Left lung (tissue), 10 donors: ENCODE data around the gene PAPPA2. TPM values are rescaled to one million over a fixed set of nuclear protein-coding genes. Genes with fewer than 3 reads are reported as not detected.
A peak's percentile ranks its signal among the peaks of the same experiment; 100 is the strongest.

ENCODE experiments used
- ATAC-seq: fragments of 200-7000 bp; cut with Tn5 transposase; one replicate; pipeline ENCODE4 v1.9.1; 2020; ENCODE audit warnings: moderate library complexity
- DNase-seq, 4 donors: peaks; one replicate each; pipeline ENCODE4 v3.0.0-alpha.2; 2013 to 2020
- H3K27ac ChIP-seq, 2 donors: fragments of 200-600 bp; sonication (generic) in 1 of 2; one replicate each; pipeline versions ENCODE4 v1.5.0 to v1.8.0; 2020 to 2021
- H3K27me3 ChIP-seq, 2 donors: fragments of 200-600 bp; sonication (generic) in 1 of 2; one replicate each; pipeline versions ENCODE4 v1.5.0 to v1.8.0; 2020 to 2021
- H3K36me3 ChIP-seq, 2 donors: fragments of 200-600 bp; sonication (generic) in 1 of 2; one replicate each; pipeline versions ENCODE4 v1.5.0 to v1.8.0; 2020 to 2021
- H3K4me1 ChIP-seq, 2 donors: fragments of 200-600 bp; one replicate each; pipeline ENCODE4 v1.8.0; 2021
- H3K4me3 ChIP-seq, 2 donors: fragments of 200-600 bp; sonication (generic) in 1 of 2; one replicate each; pipeline versions ENCODE4 v1.5.0 to v1.8.0; 2020 to 2021; ENCODE audit warnings: mild to moderate bottlenecking in 1 of 2
- H3K9me3 ChIP-seq, 2 donors: fragments of 200-600 bp; sonication (generic) in 1 of 2; one replicate each; pipeline versions ENCODE4 v1.5.0 to v1.8.0; 2020 to 2021
- CTCF ChIP-seq, 2 donors: fragments of 200-600 bp; sonication (generic) in 1 of 2; IDR thresholded peaks; one replicate each; pipeline versions ENCODE4 v1.5.0 to v1.8.0; 2021; ENCODE audit warnings: antibody characterized with exemption in 2 of 2
- intact Hi-C, 2 donors: fragments of 100-400 bp; cut with DNase I; formaldehyde crosslinking; loops; one replicate each; pipeline versions ENCODE4 v1.11.2 to v1.14.2; 2022
- polyA plus RNA-seq, 6 donors: library from polyadenylated mRNA; unstranded; fragments of 120-200 nt; gene quantifications; one replicate each; pipeline ENCODE4 v1.2.1, GENCODE V29; 2013; ENCODE audit not compliant: insufficient read length in 6 of 6
- total RNA-seq, 2 donors: library from RNA; stranded (reverse); fragmentation: NEBNext Ultra II Directional; extraction: Animal tissue kit (Norgen Biotek cat#: 25700); gene quantifications; one replicate each; pipeline ENCODE4 v1.2.1, GENCODE V29; 2021
- donor health status: DM: no; HTN: yes; CAD: no.
- donor health status: DM: no; HTN: no; CAD: no.

Gene PAPPA2
- total and polyA plus RNA-seq, 8 donors, result 0.09 to 0.68 (median 0.27) TPM

GRCh38 chr1:176701151-176701866 lies 238.3 kb downstream of the PAPPA2 start:
- Histone ChIP-seq H3K4me1 (no peaks in the 10 kb centered on the region), H3K9me3 (no peaks in the 10 kb centered on the region), H3K27ac (no peak overlapping the region), H3K4me3 (no peak overlapping the region), H3K27me3 (no peaks in the 10 kb centered on the region), H3K36me3 (no peaks in the 10 kb centered on the region)
- DNase-seq (no peak), ATAC-seq (no peak)
- TF ChIP-seq CTCF (IDR thresholded peaks at IDR 0.05), result no peak
- intact Hi-C loops, result no loop called here

- H3K36me3 ChIP-seq, result no peaks in the 10 kb centered on the region
- intact Hi-C loops, result no loop called here
- ATAC-seq, result no peak
Observed at GRCh38 chr1:176702901-176703300, 239.9 kb downstream of the PAPPA2 start.

GRCh38 chr1:176705585-176705984 lies 242.6 kb downstream of the PAPPA2 start:
- Histone ChIP-seq H3K27me3 (no peaks in the 10 kb centered on the region), H3K36me3 (no peaks in the 10 kb centered on the region), H3K4me3 (no peak overlapping the region), H3K27ac (no peak overlapping the region), H3K4me1 (no peaks in the 10 kb centered on the region), H3K9me3 (no peaks in the 10 kb centered on the region)
- TF ChIP-seq CTCF (IDR thresholded peaks at IDR 0.05), result no peak
- intact Hi-C loops, result no loop called here
- ATAC-seq, result no peak
- no peak for DNase-seq

More at GRCh38 chr1:176702901-176703300, 239.9 kb downstream of the PAPPA2 start:
- Histone ChIP-seq H3K4me1 (no peaks in the 10 kb centered on the region), H3K4me3 (no peak overlapping the region), H3K27me3 (no peaks in the 10 kb centered on the region), H3K9me3 (no peaks in the 10 kb centered on the region), H3K27ac (no peak overlapping the region)
- DNase-seq, result no peak
- TF ChIP-seq CTCF (IDR thresholded peaks at IDR 0.05), result no peak

- Histone ChIP-seq H3K9me3 (no peaks in the 10 kb centered on the region), H3K36me3 (no peaks in the 10 kb centered on the region), H3K27ac (no peak overlapping the region), H3K27me3 (no peaks in the 10 kb centered on the region), H3K4me1 (no peaks in the 10 kb centered on the region), H3K4me3 (no peak overlapping the region)
- ATAC-seq (peak; percentile 15), DNase-seq (no peak)
- intact Hi-C loops, result no loop called here
- no peak for TF ChIP-seq CTCF (IDR thresholded peaks at IDR 0.05)
Observed at GRCh38 chr1:176717066-176717750, 254.2 kb downstream of the PAPPA2 start.

GRCh38 chr1:176719447-176719846 lies 256.5 kb downstream of the PAPPA2 start:
- Histone ChIP-seq H3K9me3 (no peaks in the 10 kb centered on the region), H3K36me3 (no peaks in the 10 kb centered on the region), H3K27me3 (no peaks in the 10 kb centered on the region), H3K4me3 (no peak overlapping the region), H3K27ac (no peak overlapping the region), H3K4me1 (no peaks in the 10 kb centered on the region)
- intact Hi-C loops, result no loop called here
- no peak for ATAC-seq
- DNase-seq, result peak in 2 of 4 donors; percentile 24 to 39
- no peak for TF ChIP-seq CTCF (IDR thresholded peaks at IDR 0.05)
